Activated CD4-positive, alpha-beta T cell treated with anti-CD3 and anti-CD28 coated beads, Interleukin-2, amount 10 ng/mL, durations not matched to agents 7 days and 5 days (primary cell): ENCODE results near the gene LUC7L. TPM values are rescaled to one million over a fixed set of nuclear protein-coding genes. Genes with fewer than 3 reads are reported as not detected.

Experiments used
- CTCF ChIA-PET: fragments of 350-600 bp; sonication (Branson Sonifier 250); formaldehyde crosslinking; loops from one replicate; lab custom pipeline; 2021; ENCODE audit warnings: antibody characterized with exemption; lab: Charles Lee
- POLR2A ChIA-PET: fragments of 350-600 bp; sonication (Branson Sonifier 250); formaldehyde crosslinking; loops from one replicate; lab custom pipeline; 2021; ENCODE audit warnings: antibody characterized with exemption; lab: Charles Lee
- DNase-seq: peaks from one replicate; pipeline ENCODE4 v3.0.0-alpha.2; 2020
- H3K27ac Mint-ChIP-seq: one replicate; pipeline ENCODE4 v1.8.0; 2021; ENCODE audit warnings: mild to moderate bottlenecking, moderate library complexity, mixed read lengths
- H3K27me3 Mint-ChIP-seq: one replicate; pipeline ENCODE4 v1.8.0; 2021; ENCODE audit warnings: mixed read lengths
- H3K36me3 Mint-ChIP-seq: one replicate; pipeline ENCODE4 v1.8.0; 2021; ENCODE audit warnings: low read depth, mixed read lengths
- H3K4me1 Mint-ChIP-seq: one replicate; pipeline ENCODE4 v1.8.0; 2021; ENCODE audit warnings: mixed read lengths
- H3K4me3 Mint-ChIP-seq: one replicate; pipeline ENCODE4 v1.8.0; 2021; ENCODE audit warnings: mild to moderate bottlenecking, moderate library complexity, mixed read lengths
- H3K9me3 Mint-ChIP-seq: one replicate; pipeline ENCODE4 v1.8.0; 2021; ENCODE audit warnings: mixed read lengths
- total RNA-seq, 2 experiments: library from RNA; stranded (reverse); gene quantifications; one replicate each; pipeline ENCODE4 v1.2.3, GENCODE V29; 2021

Gene LUC7L
- total RNA-seq, 2 experiments from 2014 or later, result 52.6 to 53.7 TPM

DNA sequence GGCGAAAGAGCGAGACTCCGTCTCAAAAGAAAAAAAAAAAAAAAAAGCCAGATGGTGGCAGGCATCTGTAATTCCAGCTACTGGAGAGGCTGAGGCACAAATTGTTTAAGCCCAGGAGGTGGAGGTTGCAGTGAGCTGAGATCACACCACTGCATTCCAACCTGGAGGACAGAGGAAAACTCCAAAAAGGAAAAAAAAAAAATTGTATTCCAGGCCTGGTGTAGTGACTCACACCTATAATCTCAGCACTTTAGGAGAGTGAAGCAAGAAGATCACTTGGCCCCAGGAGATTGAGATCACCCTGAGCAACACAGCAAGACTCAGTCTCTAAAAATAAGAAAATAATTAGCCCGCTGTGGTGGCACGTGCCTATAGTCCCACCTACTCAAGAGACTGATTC lies 28.9 kb downstream of the LUC7L start:
- H3K36me3 Mint-ChIP-seq, result peaks cover 31% of the 10 kb centered on the region
- ChIA-PET POLR2A (no interaction called here), CTCF (interaction anchor here (0.6 kb wide), 3 partner anchors 33 to 176 kb away, joined by 3 to 5 read pairs (median 3); no protein-coding TSS in a partner anchor)
- no peak overlapping the region for H3K4me3 Mint-ChIP-seq
- no peaks in the 10 kb centered on the region for H3K27me3 Mint-ChIP-seq
- DNase-seq, result no peak
- H3K4me1 Mint-ChIP-seq, result no peaks in the 10 kb centered on the region
- H3K9me3 Mint-ChIP-seq, result no peaks in the 10 kb centered on the region
- no peak overlapping the region for H3K27ac Mint-ChIP-seq

DNA sequence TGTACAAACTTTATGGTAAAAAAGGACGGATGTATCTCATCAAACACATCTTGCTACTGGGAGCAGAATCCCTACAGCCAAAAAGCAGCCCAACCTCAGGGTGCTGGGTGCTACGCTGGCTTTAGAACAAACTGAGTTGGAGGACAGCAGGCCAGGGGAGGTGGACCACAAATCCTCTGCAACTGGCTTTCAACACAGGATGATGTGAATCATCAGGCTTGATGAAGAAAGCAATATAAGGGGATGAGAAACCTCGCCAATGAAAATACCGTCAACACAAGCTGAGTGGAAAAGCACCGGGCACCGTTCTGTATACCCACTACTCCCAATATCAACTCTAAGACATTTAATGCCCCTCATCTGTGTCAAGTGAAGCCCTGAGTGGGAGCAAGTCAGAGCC lies 34.7 kb downstream of the LUC7L start:
- no peaks in the 10 kb centered on the region for H3K27me3 Mint-ChIP-seq
- peaks cover 35% of the 10 kb centered on the region for H3K36me3 Mint-ChIP-seq

DNA sequence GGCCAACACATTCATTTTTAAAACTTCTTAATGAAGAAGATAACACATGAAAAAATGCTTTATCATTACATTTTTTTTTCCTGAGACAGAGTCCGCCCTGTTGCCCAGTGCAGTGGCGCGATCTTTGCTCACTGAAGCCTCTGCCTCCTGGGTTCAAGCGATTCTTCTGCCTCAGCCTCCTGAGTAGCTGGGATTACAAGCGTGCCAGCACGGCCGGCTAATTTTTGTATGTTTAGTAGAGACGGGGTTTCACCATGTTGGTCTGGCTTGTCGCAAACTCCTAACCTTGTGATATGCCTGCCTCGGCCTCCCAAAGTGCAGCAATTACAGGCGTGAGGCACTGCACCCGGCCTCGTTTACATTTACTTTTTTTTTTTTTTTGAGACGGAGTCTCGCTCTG lies 35.8 kb downstream of the LUC7L start:
- no peaks in the 10 kb centered on the region for H3K9me3 Mint-ChIP-seq

More for the DNA sequence above, 34.7 kb downstream of the LUC7L start:
- Mint-ChIP-seq H3K4me1 (no peaks in the 10 kb centered on the region), H3K4me3 (no peak overlapping the region), H3K9me3 (no peaks in the 10 kb centered on the region), H3K27ac (no peak overlapping the region)
- DNase-seq, result no peak
- ChIA-PET POLR2A (no interaction called here), CTCF (interaction anchor here (0.8 to 1.5 kb wide), 2 partner anchors 84 to 87 kb away, joined by 3 to 4 read pairs; no protein-coding TSS in a partner anchor)

DNA sequence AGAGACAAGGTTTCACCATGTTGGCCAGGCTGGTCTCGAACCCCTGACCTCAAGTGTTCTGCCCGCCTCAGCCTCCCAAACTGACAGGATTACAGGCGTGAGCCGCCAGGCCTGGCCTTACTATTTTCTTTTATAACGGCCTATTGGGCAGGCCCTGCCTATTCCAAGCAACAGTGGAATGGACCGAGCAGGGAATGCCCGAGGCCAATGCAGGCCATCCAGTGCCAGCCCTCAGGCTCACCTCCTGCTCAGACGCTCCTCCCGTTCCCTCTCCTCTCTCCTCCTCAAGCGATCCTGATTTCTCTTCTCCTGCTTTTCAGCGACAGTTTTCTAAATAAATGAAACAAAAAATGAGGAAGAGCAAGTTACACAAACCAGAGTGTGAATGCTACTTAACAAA lies 36.6 kb downstream of the LUC7L start:
- POLR2A ChIA-PET, result no interaction called here
- Mint-ChIP-seq H3K4me1 (peaks cover 5% of the 10 kb centered on the region), H3K27me3 (no peaks in the 10 kb centered on the region), H3K9me3 (no peaks in the 10 kb centered on the region), H3K4me3 (no peak overlapping the region), H3K36me3 (peaks cover 36% of the 10 kb centered on the region), H3K27ac (no peak overlapping the region)
- CTCF ChIA-PET, result interaction anchor here (0.6 to 1.3 kb wide), 2 partner anchors 96 to 127 kb away, joined by 3 to 4 read pairs; no protein-coding TSS in a partner anchor
- DNase-seq, result no peak

More for the DNA sequence above, 35.8 kb downstream of the LUC7L start:
- Mint-ChIP-seq H3K36me3 (peaks cover 37% of the 10 kb centered on the region), H3K4me1 (peaks cover 5% of the 10 kb centered on the region), H3K27me3 (no peaks in the 10 kb centered on the region), H3K27ac (no peak overlapping the region), H3K4me3 (no peak overlapping the region)
- POLR2A ChIA-PET, result no interaction called here
- DNase-seq, result no peak
- CTCF ChIA-PET, result interaction anchor here (1.3 kb wide), 1 partner anchor 96 kb away, joined by 4 read pairs; no protein-coding TSS in a partner anchor

GRCh38 chr16:191831-192230 lies 37.4 kb downstream of the LUC7L start:
- H3K4me3 Mint-ChIP-seq, result no peak overlapping the region
- H3K9me3 Mint-ChIP-seq, result no peaks in the 10 kb centered on the region
- ChIA-PET POLR2A (no interaction called here), CTCF (no interaction called here)
- peaks cover 32% of the 10 kb centered on the region for H3K36me3 Mint-ChIP-seq
- peaks cover 5% of the 10 kb centered on the region for H3K4me1 Mint-ChIP-seq
- no peaks in the 10 kb centered on the region for H3K27me3 Mint-ChIP-seq
- no peak for DNase-seq
- H3K27ac Mint-ChIP-seq, result no peak overlapping the region

DNA sequence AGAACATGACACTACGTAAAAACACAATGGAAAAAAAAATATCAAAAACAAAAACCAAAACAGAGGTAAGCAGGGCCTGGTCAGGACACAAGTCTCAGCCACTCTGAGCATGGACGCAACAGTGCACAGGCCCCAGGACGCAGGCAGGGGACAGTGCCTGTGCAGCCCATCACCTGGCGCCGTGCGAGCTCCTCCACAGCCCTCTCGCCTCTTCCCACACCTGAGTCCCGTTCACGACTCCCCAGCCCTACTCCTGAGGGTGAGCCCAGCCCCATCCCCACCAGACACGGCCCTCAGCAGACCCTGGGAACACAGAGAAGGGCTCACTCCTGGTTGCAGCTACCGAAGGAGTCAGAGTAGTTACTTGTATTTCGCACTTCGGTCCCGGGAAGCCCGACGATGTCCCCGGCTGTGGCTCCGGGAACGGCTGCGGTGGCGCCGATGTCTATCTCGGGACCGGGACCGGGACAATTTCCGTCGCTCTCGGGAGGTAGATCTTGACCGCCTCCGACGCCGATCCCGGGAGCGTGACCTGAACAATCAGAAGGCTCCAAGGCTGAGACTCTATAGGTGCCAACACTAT lies 39.6 kb downstream of the LUC7L start:
- no peak for DNase-seq
- ChIA-PET CTCF (interaction anchor here (1.1 kb wide), 1 partner anchor 23 kb away, joined by 3 read pairs; no protein-coding TSS in a partner anchor), POLR2A (no interaction called here)
- Mint-ChIP-seq H3K4me3 (no peak overlapping the region), H3K4me1 (peaks cover 5% of the 10 kb centered on the region), H3K27ac (no peak overlapping the region), H3K27me3 (no peaks in the 10 kb centered on the region), H3K36me3 (peaks cover 30% of the 10 kb centered on the region), H3K9me3 (no peaks in the 10 kb centered on the region)

DNA sequence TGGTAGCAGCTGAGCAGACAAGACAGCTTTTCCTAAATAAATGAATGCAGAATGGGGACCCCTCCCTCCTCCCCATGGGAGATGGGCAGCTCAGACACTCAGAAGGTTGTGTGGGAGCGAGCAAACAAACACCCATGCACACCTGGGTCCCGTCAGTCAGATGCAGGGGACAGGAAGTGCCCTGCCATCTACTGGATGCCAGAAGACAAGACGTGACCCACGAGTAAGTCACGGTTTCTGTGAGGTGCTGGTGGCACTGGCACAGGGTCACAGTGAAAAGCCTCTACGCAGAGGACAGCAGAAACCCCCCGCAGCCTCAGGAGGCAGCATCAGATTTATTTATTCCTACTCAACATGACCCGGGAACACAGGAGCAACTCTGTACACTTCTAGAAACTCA lies 40.6 kb downstream of the LUC7L start:
- no peak overlapping the region for H3K4me3 Mint-ChIP-seq
- peak; percentile 57 for DNase-seq
- CTCF ChIA-PET, result interaction anchor here (0.7 to 1.1 kb wide), 2 partner anchors 24 to 1409 kb away, joined by 3 read pairs; no protein-coding TSS in a partner anchor
- no peak overlapping the region for H3K27ac Mint-ChIP-seq
- H3K9me3 Mint-ChIP-seq, result no peaks in the 10 kb centered on the region
- peaks cover 5% of the 10 kb centered on the region for H3K4me1 Mint-ChIP-seq
- peaks cover 30% of the 10 kb centered on the region for H3K36me3 Mint-ChIP-seq
- POLR2A ChIA-PET, result no interaction called here
- no peaks in the 10 kb centered on the region for H3K27me3 Mint-ChIP-seq

DNA sequence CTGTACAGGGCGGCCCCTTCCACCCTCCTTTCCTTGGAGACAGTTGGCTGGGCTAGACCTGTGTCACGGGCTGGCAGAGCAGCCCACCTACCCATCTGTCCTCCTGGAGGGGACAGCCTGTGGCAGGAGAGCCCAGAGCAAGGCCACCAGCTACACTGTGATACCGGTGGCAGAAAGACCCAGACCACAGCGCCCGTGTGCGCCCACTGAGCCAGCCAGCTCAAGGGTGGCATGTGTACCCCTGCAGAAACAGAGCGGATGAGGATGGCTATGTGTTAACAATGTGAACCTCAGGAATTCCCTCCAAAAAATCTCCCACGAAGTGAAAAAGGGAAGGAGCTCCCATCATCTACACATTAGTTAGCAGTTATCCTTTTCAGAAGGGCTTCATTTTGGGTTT lies 41.9 kb downstream of the LUC7L start:
- Mint-ChIP-seq H3K27me3 (no peaks in the 10 kb centered on the region), H3K27ac (no peak overlapping the region), H3K9me3 (no peaks in the 10 kb centered on the region), H3K36me3 (peaks cover 27% of the 10 kb centered on the region), H3K4me3 (no peak overlapping the region), H3K4me1 (peaks cover 5% of the 10 kb centered on the region)
- POLR2A ChIA-PET, result no interaction called here
- CTCF ChIA-PET, result no interaction called here
- no peak for DNase-seq

- Mint-ChIP-seq H3K36me3 (peaks cover 19% of the 10 kb centered on the region), H3K9me3 (no peaks in the 10 kb centered on the region), H3K27me3 (no peaks in the 10 kb centered on the region), H3K4me1 (peaks cover 9% of the 10 kb centered on the region), H3K4me3 (no peak overlapping the region), H3K27ac (peak overlapping the region; percentile 36)
- ChIA-PET CTCF (no interaction called here), POLR2A (no interaction called here)
- no peak for DNase-seq
These were observed 43.6 kb downstream of the LUC7L start for GRCh38 chr16:185691-186090.

DNA sequence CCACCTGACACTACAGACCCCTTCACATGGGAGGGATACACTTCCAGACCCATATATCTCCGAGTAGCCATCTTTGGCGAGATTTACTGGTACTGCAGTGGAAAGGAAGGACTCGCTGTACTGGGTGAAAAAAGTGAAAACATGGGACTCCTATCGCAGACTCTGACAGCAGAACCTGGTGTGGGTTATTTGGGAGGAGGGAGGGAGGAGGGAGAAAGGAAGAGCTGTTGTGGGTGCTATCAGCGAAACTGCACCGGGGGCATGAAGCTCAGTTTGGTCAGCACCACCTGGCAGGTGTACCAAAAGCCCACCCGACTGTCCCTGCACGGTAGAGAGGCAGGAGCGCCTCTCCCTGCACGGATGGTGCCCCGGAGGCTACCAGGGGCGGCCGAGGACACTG lies 44.0 kb downstream of the LUC7L start:
- Mint-ChIP-seq H3K27me3 (no peaks in the 10 kb centered on the region), H3K9me3 (no peaks in the 10 kb centered on the region), H3K4me3 (no peak overlapping the region), H3K27ac (no peak overlapping the region), H3K36me3 (peaks cover 17% of the 10 kb centered on the region), H3K4me1 (peaks cover 9% of the 10 kb centered on the region)
- POLR2A ChIA-PET, result no interaction called here
- CTCF ChIA-PET, result no interaction called here
- DNase-seq, result no peak

DNA sequence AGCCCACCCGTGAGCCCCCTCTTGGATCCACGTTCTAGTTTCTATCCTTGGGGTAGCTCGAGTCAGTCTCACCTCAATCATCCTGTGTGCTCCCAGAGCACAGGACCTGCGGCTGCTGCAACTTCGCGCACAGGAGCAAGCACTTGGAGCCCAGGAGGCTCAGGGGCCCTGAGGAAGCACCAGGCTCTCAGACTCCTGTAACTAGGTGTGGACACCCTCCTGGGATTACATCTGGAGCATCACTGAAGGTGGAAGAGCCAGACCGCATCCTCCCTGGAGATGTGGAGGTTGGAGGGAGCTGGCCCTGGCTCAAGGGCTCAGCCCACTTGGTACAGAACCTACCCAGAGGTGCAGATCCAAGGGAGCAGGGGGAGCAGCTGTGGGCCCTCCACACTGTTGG lies 46.2 kb downstream of the LUC7L start:
- ChIA-PET CTCF (interaction anchor here (0.6 to 1.9 kb wide), 2 partner anchors 76 to 86 kb away, joined by 3 to 7 read pairs; no protein-coding TSS in a partner anchor), POLR2A (no interaction called here)
- no peak overlapping the region for H3K4me3 Mint-ChIP-seq
- H3K27me3 Mint-ChIP-seq, result peaks cover 17% of the 10 kb centered on the region
- DNase-seq, result no peak
- peaks cover 5% of the 10 kb centered on the region for H3K4me1 Mint-ChIP-seq
- peaks cover 2% of the 10 kb centered on the region for H3K36me3 Mint-ChIP-seq
- no peak overlapping the region for H3K27ac Mint-ChIP-seq
- H3K9me3 Mint-ChIP-seq, result no peaks in the 10 kb centered on the region

- Mint-ChIP-seq H3K4me3 (no peak overlapping the region), H3K36me3 (peaks cover 2% of the 10 kb centered on the region), H3K27me3 (peaks cover 26% of the 10 kb centered on the region), H3K4me1 (peaks cover 5% of the 10 kb centered on the region), H3K27ac (no peak overlapping the region), H3K9me3 (no peaks in the 10 kb centered on the region)
- ChIA-PET POLR2A (no interaction called here), CTCF (interaction anchor here (0.7 to 1.9 kb wide), 6 partner anchors 10 to 116 kb away, joined by 3 to 9 read pairs (median 5); partner anchors contain the start of gene RHBDF1)
- DNase-seq, result no peak
These were observed 47.7 kb downstream of the LUC7L start for GRCh38 chr16:181565-182021.
